Stimulated activated CD4-positive, alpha-beta T cell treated with anti-CD3 and anti-CD28 coated beads, Interleukin-4, amount 100 ng/mL, for 4 hours (primary cell): Measurements from ENCODE around the gene TNFAIP2.
"Not testable (repeated sequence)": the region's sequence is repeated elsewhere in the genome, so short reads cannot be mapped to it uniquely, and the experiment has no call there.

Source experiments
- DNase-seq, 2 experiments: peaks; one replicate each; pipeline ENCODE4 v3.0.0-alpha.2; 2020

TNFAIP2 gene

GRCh38 chr14:103136388-103137271 is 13.4 kb downstream of the TNFAIP2 start:
- DNase-seq = no peak

- DNase-seq = no peak
These were observed 14.5 kb downstream of the TNFAIP2 start for GRCh38 chr14:103137689-103138300.

- no peak for DNase-seq
These were observed 15.3 kb downstream of the TNFAIP2 start for GRCh38 chr14:103138301-103139131.

- no peak for DNase-seq
These were observed 16.1 kb downstream of the TNFAIP2 start for GRCh38 chr14:103139132-103140025.

- DNase-seq = no peak
These were observed 17.3 kb downstream of the TNFAIP2 start for GRCh38 chr14:103140316-103141109.

GRCh38 chr14:103141117-103141796 is 18.0 kb downstream of the TNFAIP2 start:
- peak in 1 of 2 experiments; percentile 14 for DNase-seq

- DNase-seq = no peak
These were observed 18.8 kb downstream of the TNFAIP2 start for GRCh38 chr14:103142026-103142425.

GRCh38 chr14:103142721-103143302 is 19.6 kb downstream of the TNFAIP2 start:
- no peak for DNase-seq

GRCh38 chr14:103143506-103143905 is 20.2 kb downstream of the TNFAIP2 start:
- DNase-seq = no peak

- no peak for DNase-seq
These were observed 20.8 kb downstream of the TNFAIP2 start for GRCh38 chr14:103144085-103144484.

GRCh38 chr14:103146141-103146709 is 23.0 kb downstream of the TNFAIP2 start:
- no peak for DNase-seq

- DNase-seq = no peak
These were observed 26.3 kb downstream of the TNFAIP2 start for GRCh38 chr14:103149351-103150237.

GRCh38 chr14:103151270-103151945 is 28.1 kb downstream of the TNFAIP2 start:
- no peak for DNase-seq

GRCh38 chr14:103155010-103155409 is 31.7 kb downstream of the TNFAIP2 start:
- DNase-seq = no peak

- DNase-seq = not testable (repeated sequence)
These were observed 32.2 kb downstream of the TNFAIP2 start for GRCh38 chr14:103155416-103155815.

- DNase-seq = no peak
These were observed 32.6 kb downstream of the TNFAIP2 start for GRCh38 chr14:103155826-103156394.

GRCh38 chr14:103156651-103157378 is 33.6 kb downstream of the TNFAIP2 start:
- no peak for DNase-seq
